ENCODE measurements around the gene PEAK1.

- TF ChIP-seq ZNF274 (IDR thresholded peaks at IDR 0.05; ENCODE audit: low read length), result no peak
- TF ChIP-seq ZNF274 (tag by site-specific recombination; IDR thresholded peaks at IDR 0.05; ENCODE audit: borderline replicate concordance), result no peak
- TF ChIP-seq CTCF (tag by site-specific recombination; IDR thresholded peaks at IDR 0.05), result no peak
- no peak for TF ChIP-seq REST (tag by site-specific recombination; IDR thresholded peaks at IDR 0.05)
Measured at GRCh38 chr15:77370580-77370979, 49.3 kb downstream of the PEAK1 start.

Measured in HEK293 (cell line).